ENCODE data around the gene ZNF132. TPM values are rescaled to one million over a fixed set of nuclear protein-coding genes. Genes with fewer than 3 reads are reported as not detected.
A peak's percentile ranks its signal among the peaks of the same experiment; 100 is the strongest.

ZNF132 gene
- total RNA-seq, 1 donor from 2014 or later, result 1.0 TPM

GRCh38 chr19:58474997-58475713, 35.2 kb upstream of the ZNF132 start:
- peaks cover 9% of the 10 kb centered on the region for H3K4me1 ChIP-seq
- H3K27ac Mint-ChIP-seq, result peak overlapping the region; percentile 57
- H4K20me1 ChIP-seq (ENCODE audit: low read depth), result no peaks in the 10 kb centered on the region
- no peaks in the 10 kb centered on the region for H3K36me3 ChIP-seq
- no peak overlapping the region for H3K27ac ChIP-seq
- no peak for DNase-seq (ENCODE audit: low spot score)
- no peaks in the 10 kb centered on the region for H3K9me3 ChIP-seq (ENCODE audit: low read depth)
- no peaks in the 10 kb centered on the region for H3K79me2 ChIP-seq (ENCODE audit: low read depth)
- peaks cover 6% of the 10 kb centered on the region for H3K27me3 Mint-ChIP-seq (ENCODE audit: insufficient read depth, low read depth)
- H3K27me3 ChIP-seq, result no peaks in the 10 kb centered on the region
- H3K4me2 ChIP-seq, result peak overlapping the region; percentile 91
- peaks cover 15% of the 10 kb centered on the region for H3K4me1 Mint-ChIP-seq
- H3K4me3 ChIP-seq, result peak overlapping the region; percentile 60
- TF ChIP-seq EZH2phosphoT487 (IDR thresholded peaks at IDR 0.05) (no peak), EZH2 (IDR thresholded peaks at IDR 0.05) (no peak)
- TF ChIP-seq, protein P1, sequence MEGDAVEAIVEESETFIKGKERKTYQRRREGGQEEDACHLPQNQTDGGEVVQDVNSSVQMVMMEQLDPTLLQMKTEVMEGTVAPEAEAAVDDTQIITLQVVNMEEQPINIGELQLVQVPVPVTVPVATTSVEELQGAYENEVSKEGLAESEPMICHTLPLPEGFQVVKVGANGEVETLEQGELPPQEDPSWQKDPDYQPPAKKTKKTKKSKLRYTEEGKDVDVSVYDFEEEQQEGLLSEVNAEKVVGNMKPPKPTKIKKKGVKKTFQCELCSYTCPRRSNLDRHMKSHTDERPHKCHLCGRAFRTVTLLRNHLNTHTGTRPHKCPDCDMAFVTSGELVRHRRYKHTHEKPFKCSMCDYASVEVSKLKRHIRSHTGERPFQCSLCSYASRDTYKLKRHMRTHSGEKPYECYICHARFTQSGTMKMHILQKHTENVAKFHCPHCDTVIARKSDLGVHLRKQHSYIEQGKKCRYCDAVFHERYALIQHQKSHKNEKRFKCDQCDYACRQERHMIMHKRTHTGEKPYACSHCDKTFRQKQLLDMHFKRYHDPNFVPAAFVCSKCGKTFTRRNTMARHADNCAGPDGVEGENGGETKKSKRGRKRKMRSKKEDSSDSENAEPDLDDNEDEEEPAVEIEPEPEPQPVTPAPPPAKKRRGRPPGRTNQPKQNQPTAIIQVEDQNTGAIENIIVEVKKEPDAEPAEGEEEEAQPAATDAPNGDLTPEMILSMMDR (IDR thresholded peaks at IDR 0.05), result no peak
- H3K9me3 Mint-ChIP-seq, result no peaks in the 10 kb centered on the region
- H3K9ac ChIP-seq, result no peak overlapping the region
- peak overlapping the region; percentile 48 for H2AFZ ChIP-seq (replicated peaks)
- peak overlapping the region; percentile 96 for H3K4me3 Mint-ChIP-seq
- peaks cover 22% of the 10 kb centered on the region for H3F3A ChIP-seq (ENCODE audit: low read depth)
- peaks cover 8% of the 10 kb centered on the region for H3K36me3 Mint-ChIP-seq

DNA sequence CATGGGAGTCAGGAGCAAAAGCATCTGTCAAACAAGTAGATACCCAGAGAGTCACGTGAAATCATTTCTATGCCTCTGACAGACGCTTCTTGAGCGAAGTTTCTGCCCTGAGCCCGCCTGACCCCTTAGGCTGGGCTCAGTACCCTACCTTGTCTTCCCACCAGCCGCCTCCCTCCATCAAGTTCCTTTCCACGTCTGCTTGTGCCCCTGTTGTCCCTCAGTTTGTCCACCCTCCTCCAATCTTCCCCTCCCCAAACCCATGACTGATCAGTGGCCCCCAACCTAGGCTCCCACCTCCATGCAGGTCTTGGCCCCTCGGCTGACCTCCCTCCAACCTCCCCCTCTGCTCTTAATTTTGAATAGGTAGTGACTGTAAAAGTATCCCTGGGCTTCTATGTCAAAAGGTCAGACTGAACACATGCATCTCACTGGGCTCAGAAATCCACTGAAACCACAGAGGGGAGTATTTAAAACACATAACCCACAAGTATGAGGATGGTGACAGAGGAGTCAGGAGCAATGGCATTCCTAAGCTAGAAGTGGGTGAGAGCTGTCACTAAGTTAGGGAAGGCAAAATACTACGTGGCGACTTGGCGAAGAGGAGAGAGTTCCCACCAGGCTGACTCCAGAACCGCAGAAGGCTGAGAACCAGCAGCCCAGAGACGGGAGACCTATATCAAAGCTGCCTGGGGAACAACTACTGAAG, 34.5 kb upstream of the ZNF132 start:
- Mint-ChIP-seq H3K36me3 (peaks cover 8% of the 10 kb centered on the region), H3K9me3 (no peaks in the 10 kb centered on the region), H3K27me3 (ENCODE audit: insufficient read depth, low read depth) (peaks cover 6% of the 10 kb centered on the region), H3K27ac (no peak overlapping the region), H3K4me1 (peaks cover 15% of the 10 kb centered on the region), H3K4me3 (peak overlapping the region; percentile 70)
- Histone ChIP-seq H3K27me3 (no peaks in the 10 kb centered on the region), H3K9ac (no peak overlapping the region), H3K79me2 (ENCODE audit: low read depth) (no peaks in the 10 kb centered on the region), H2AFZ (replicated peaks) (no peak overlapping the region), H3K4me2 (peak overlapping the region; percentile 91), H3K9me3 (ENCODE audit: low read depth) (no peaks in the 10 kb centered on the region), H3K27ac (no peak overlapping the region), H4K20me1 (ENCODE audit: low read depth) (no peaks in the 10 kb centered on the region), H3K36me3 (no peaks in the 10 kb centered on the region), H3F3A (ENCODE audit: low read depth) (peaks cover 22% of the 10 kb centered on the region), H3K4me1 (peaks cover 9% of the 10 kb centered on the region), H3K4me3 (no peak overlapping the region)
- TF ChIP-seq, protein P1 (IDR thresholded peaks at IDR 0.05), result no peak
- TF ChIP-seq EZH2 (IDR thresholded peaks at IDR 0.05) (no peak), EZH2phosphoT487 (IDR thresholded peaks at IDR 0.05) (no peak)
- no peak for DNase-seq (ENCODE audit: low spot score)

- no peaks in the 10 kb centered on the region for H3K9me3 ChIP-seq (ENCODE audit: low read depth)
- Mint-ChIP-seq H3K27me3 (ENCODE audit: insufficient read depth, low read depth) (peaks cover 6% of the 10 kb centered on the region), H3K4me3 (peak overlapping the region; percentile 70), H3K27ac (no peak overlapping the region), H3K36me3 (peaks cover 2% of the 10 kb centered on the region), H3K9me3 (no peaks in the 10 kb centered on the region), H3K4me1 (peaks cover 16% of the 10 kb centered on the region)
- H3K27me3 ChIP-seq, result no peaks in the 10 kb centered on the region
- no peaks in the 10 kb centered on the region for H3K36me3 ChIP-seq
- TF ChIP-seq EZH2 (IDR thresholded peaks at IDR 0.05) (no peak), EZH2phosphoT487 (IDR thresholded peaks at IDR 0.05) (no peak)
- TF ChIP-seq, protein P1 (IDR thresholded peaks at IDR 0.05), result no peak
- no peak overlapping the region for H3K4me3 ChIP-seq
- H3F3A ChIP-seq (ENCODE audit: low read depth), result peaks cover 22% of the 10 kb centered on the region
- no peak overlapping the region for H2AFZ ChIP-seq (replicated peaks)
- peaks cover 9% of the 10 kb centered on the region for H3K4me1 ChIP-seq
- no peak overlapping the region for H3K9ac ChIP-seq
- DNase-seq (ENCODE audit: low spot score), result no peak
- H4K20me1 ChIP-seq (ENCODE audit: low read depth), result peaks cover 1% of the 10 kb centered on the region
- H3K79me2 ChIP-seq (ENCODE audit: low read depth), result peaks cover under 1% of the 10 kb centered on the region
- no peak overlapping the region for H3K4me2 ChIP-seq
- no peak overlapping the region for H3K27ac ChIP-seq
Measured at GRCh38 chr19:58473775-58474174, 33.8 kb upstream of the ZNF132 start.

Measured in neural progenitor cell (in vitro differentiated cells).